GM23338 (cell line): Measurements from ENCODE around the gene SMIM5. TPM values are rescaled to one million over a fixed set of nuclear protein-coding genes. Genes with fewer than 3 reads are reported as not detected.

ENCODE experiments used
- ATAC-seq: fragments of 200-7000 bp; cut with Tn5 transposase; 3 replicates; pipeline ENCODE4 v1.9.1; 2020
- DNase-seq: peaks from one replicate; pipeline ENCODE4 v3.0.0-alpha.2; 2015; ENCODE audit warnings: low spot score
- H2AFZ ChIP-seq: fragments of 200-600 bp; sonication (generic); 2 replicates; pipeline ENCODE4 v1.8.0; 2016; ENCODE audit warnings: antibody characterized with exemption, mild to moderate bottlenecking, moderate library complexity
- H3F3A ChIP-seq: fragments of 200-600 bp; sonication (generic); replicated peaks from 2 replicates; pipeline ENCODE4 v1.8.0; 2017; ENCODE audit warnings: antibody characterized with exemption, mixed run types, low read depth
- H3K27ac ChIP-seq: fragments of 200-600 bp; sonication (generic); 2 replicates; pipeline ENCODE4 v1.6.1; 2016; ENCODE audit warnings: low read depth
- H3K27me3 ChIP-seq: fragments of 200-600 bp; sonication (generic); 2 replicates; pipeline ENCODE4 v1.8.0; 2016; ENCODE audit warnings: mild to moderate bottlenecking, mixed run types, moderate library complexity; ENCODE audit not compliant: insufficient read depth
- H3K36me3 ChIP-seq: fragments of 200-600 bp; sonication (generic); 2 replicates; pipeline ENCODE4 v1.8.0; 2016; ENCODE audit warnings: mild to moderate bottlenecking; ENCODE audit not compliant: insufficient read depth
- H3K4me1 ChIP-seq: fragments of 200-600 bp; sonication (generic); 2 replicates; pipeline ENCODE4 v1.8.0; 2016; ENCODE audit warnings: mild to moderate bottlenecking, moderate library complexity; ENCODE audit not compliant: insufficient read depth
- H3K4me2 ChIP-seq: fragments of 200-600 bp; sonication (generic); 2 replicates; pipeline ENCODE4 v1.7.1; 2017; ENCODE audit warnings: mixed run types
- H3K4me3 ChIP-seq: fragments of 200-600 bp; sonication (generic); 2 replicates; pipeline ENCODE4 v1.6.1; 2016; ENCODE audit warnings: mixed run types
- H3K79me2 ChIP-seq: fragments of 200-600 bp; sonication (generic); replicated peaks from 2 replicates; pipeline ENCODE4 v1.8.0; 2017; ENCODE audit warnings: mild to moderate bottlenecking; ENCODE audit not compliant: insufficient read depth
- H3K9me2 ChIP-seq: fragments of 200-600 bp; sonication (generic); 2 replicates; pipeline ENCODE4 v1.8.0; 2017; ENCODE audit not compliant: insufficient read depth
- H4K20me1 ChIP-seq: fragments of 200-600 bp; sonication (generic); replicated peaks from 2 replicates; pipeline ENCODE4 v1.8.0; 2017; ENCODE audit warnings: mild to moderate bottlenecking; ENCODE audit not compliant: insufficient read depth
- H3K27ac Mint-ChIP-seq: 2 replicates; pipeline ENCODE4 v1.8.0; 2020; ENCODE audit warnings: inconsistent platforms, mild to moderate bottlenecking, moderate library complexity, mixed read lengths
- H3K27me3 Mint-ChIP-seq: 3 replicates; pipeline ENCODE4 v1.8.0; 2022; ENCODE audit warnings: low read depth, mild to moderate bottlenecking, moderate library complexity, mixed read lengths, inconsistent platforms; ENCODE audit not compliant: insufficient read depth, poor library complexity
- H3K36me3 Mint-ChIP-seq: 3 replicates; pipeline ENCODE4 v1.8.0; 2021; ENCODE audit warnings: low read depth, mild to moderate bottlenecking, inconsistent platforms, moderate library complexity, mixed read lengths
- H3K4me1 Mint-ChIP-seq: 3 replicates; pipeline ENCODE4 v1.8.0; 2020; ENCODE audit warnings: mild to moderate bottlenecking, inconsistent platforms, mixed read lengths
- H3K4me3 Mint-ChIP-seq: 3 replicates; pipeline ENCODE4 v1.8.0; 2021; ENCODE audit warnings: moderate library complexity, mild to moderate bottlenecking, inconsistent platforms, mixed read lengths
- H3K9me3 Mint-ChIP-seq: 3 replicates; pipeline ENCODE4 v1.8.0; 2020; ENCODE audit warnings: moderate library complexity, mild to moderate bottlenecking, inconsistent platforms, mixed read lengths
- CREB1 ChIP-seq: fragments of 250-450 bp; sonication (Bioruptor Pico); IDR thresholded peaks from 2 replicates; pipeline ENCODE4 v1.5.0; 2020; ENCODE audit warnings: low read depth, mild to moderate bottlenecking, moderate library complexity
- EZH2phosphoT487 ChIP-seq: fragments of 200-600 bp; sonication (generic); IDR thresholded peaks from one replicate; pipeline ENCODE4 v1.8.1; 2018; ENCODE audit warnings: antibody characterized with exemption; ENCODE audit not compliant: unreplicated experiment
- JUNB ChIP-seq: IDR thresholded peaks from one replicate; pipeline ENCODE4 v1.6.1; 2016; ENCODE audit warnings: antibody characterized with exemption; ENCODE audit not compliant: unreplicated experiment
- NANOG ChIP-seq: IDR thresholded peaks from 2 replicates; pipeline ENCODE4 v1.6.1; 2016; ENCODE audit warnings: antibody characterized with exemption, borderline replicate concordance
- POLR2AphosphoS5 ChIP-seq: IDR thresholded peaks from 2 replicates; pipeline ENCODE4 v1.6.1; 2016; ENCODE audit warnings: antibody characterized with exemption, low read depth
- STAT1 ChIP-seq: IDR thresholded peaks from one replicate; pipeline ENCODE4 v1.6.1; 2016; ENCODE audit warnings: antibody characterized with exemption; ENCODE audit not compliant: unreplicated experiment
- ZNF114 ChIP-seq: fragments of 250-450 bp; sonication (Bioruptor Pico); IDR thresholded peaks from 2 replicates; pipeline ENCODE4 v1.5.0; 2020; ENCODE audit warnings: mild to moderate bottlenecking, moderate library complexity
- ZNF331 ChIP-seq: fragments of 250-450 bp; sonication (Bioruptor Pico); IDR thresholded peaks from 2 replicates; pipeline ENCODE4 v1.5.0; 2020; ENCODE audit warnings: low read depth, mild to moderate bottlenecking, moderate library complexity
- polyA plus RNA-seq: library from polyadenylated mRNA; unstranded; fragments of >200 nt; fragmentation: Nextera tagmentation; extraction: Ambion mirVana; gene quantifications from 2 replicates; pipeline ENCODE4 v1.2.1, GENCODE V29; 2016
- total RNA-seq: library from RNA; depleted of rRNA; stranded (reverse); fragments of >200 nt; shearing (Covaris generic); gene quantifications from 2 replicates; pipeline ENCODE4 v1.2.3, GENCODE V29; 2014
- TF ChIP-seq, protein P1 (sequence below), 2 experiments: fragments of 200-600 bp in 1 of 2; sonication (generic) in 1 of 2; conservative IDR thresholded peaks; 2 replicates each; pipeline versions ENCODE4 v1.5.1 to v1.6.1; 2016 to 2017; ENCODE audit warnings: antibody characterized with exemption in 2 of 2, low read depth in 2 of 2, mild to moderate bottlenecking in 2 of 2, moderate library complexity in 1 of 2
- TF ChIP-seq, protein P2 (sequence below): IDR thresholded peaks from 2 replicates; pipeline ENCODE4 v1.6.1; 2016; ENCODE audit warnings: antibody characterized with exemption
- TF ChIP-seq, protein P3 (sequence below): IDR thresholded peaks from one replicate; pipeline ENCODE4 v1.6.1; 2018; ENCODE audit warnings: antibody characterized with exemption; ENCODE audit not compliant: unreplicated experiment

SMIM5 gene
- total and polyA plus RNA-seq, 2 experiments from 2014 or later, result 0.16 TPM; not detected in 1

DNA sequence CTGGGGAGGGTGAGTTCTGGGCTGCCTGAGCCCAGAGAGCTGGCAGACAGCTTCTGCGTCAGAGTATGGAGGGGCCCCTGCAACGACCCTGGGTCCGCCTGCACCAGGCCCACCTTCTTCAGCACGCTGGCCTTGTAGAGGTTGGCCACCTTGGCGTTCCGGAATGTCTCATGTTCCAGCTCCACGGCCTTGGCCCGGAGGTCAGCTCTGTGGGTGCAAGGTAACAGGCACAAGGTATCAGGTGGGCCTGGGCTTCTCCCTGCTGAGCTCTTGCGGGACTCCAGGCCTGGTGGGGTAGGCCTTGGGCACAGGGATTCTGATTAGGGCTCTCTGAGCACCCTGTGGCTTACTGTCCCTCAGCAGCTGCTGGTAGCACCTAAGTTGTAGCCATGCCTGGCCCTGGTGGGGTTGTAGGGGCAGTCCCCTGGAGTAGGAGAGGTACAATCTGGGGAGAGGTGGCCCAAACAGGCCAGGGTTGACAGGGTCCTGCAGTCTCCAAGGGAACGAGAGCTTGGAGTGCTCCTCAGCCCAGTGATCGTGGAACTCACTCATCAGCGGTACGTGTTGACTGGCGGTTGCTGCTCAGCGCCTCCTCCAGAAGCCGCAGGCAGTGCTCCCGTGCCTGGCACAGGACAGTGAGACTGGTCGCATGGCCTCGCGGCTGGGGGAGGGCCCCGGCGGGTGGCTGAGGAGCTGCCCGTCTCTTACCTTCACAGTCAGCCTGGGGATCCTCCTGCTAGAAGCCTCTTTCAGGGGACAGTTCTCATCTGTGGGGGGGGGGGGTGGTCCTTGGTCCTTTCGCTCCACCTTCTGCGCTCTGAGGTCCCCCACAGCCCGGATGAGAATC lies 2.9 kb upstream of the SMIM5 start:
- Histone ChIP-seq H3K27me3 (no peaks in the 10 kb centered on the region), H3K4me3 (no peak overlapping the region), H2AFZ (no peak overlapping the region), H3K27ac (no peak overlapping the region), H3K79me2 (no peaks in the 10 kb centered on the region), H3K9me2 (no peaks in the 10 kb centered on the region), H3K4me1 (peaks cover 9% of the 10 kb centered on the region), H3F3A (no peaks in the 10 kb centered on the region), H4K20me1 (no peaks in the 10 kb centered on the region; the same call in 1 of the 2 replicates), H3K36me3 (no peaks in the 10 kb centered on the region; the same call in 1 of the 2 replicates), H3K4me2 (no peak overlapping the region)
- H3K4me1 Mint-ChIP-seq, result peaks cover 18% of the 10 kb centered on the region
- H3K4me3 Mint-ChIP-seq, result no peak overlapping the region
- H3K36me3 Mint-ChIP-seq, result peaks cover 5% of the 10 kb centered on the region; the same call in 1 of the 3 replicates
- no peak overlapping the region for H3K27ac Mint-ChIP-seq
- ATAC-seq (no peak), DNase-seq (no peak)
- H3K9me3 Mint-ChIP-seq, result no peaks in the 10 kb centered on the region
- H3K27me3 Mint-ChIP-seq, result peaks cover 16% of the 10 kb centered on the region
- TF ChIP-seq, protein P1, sequence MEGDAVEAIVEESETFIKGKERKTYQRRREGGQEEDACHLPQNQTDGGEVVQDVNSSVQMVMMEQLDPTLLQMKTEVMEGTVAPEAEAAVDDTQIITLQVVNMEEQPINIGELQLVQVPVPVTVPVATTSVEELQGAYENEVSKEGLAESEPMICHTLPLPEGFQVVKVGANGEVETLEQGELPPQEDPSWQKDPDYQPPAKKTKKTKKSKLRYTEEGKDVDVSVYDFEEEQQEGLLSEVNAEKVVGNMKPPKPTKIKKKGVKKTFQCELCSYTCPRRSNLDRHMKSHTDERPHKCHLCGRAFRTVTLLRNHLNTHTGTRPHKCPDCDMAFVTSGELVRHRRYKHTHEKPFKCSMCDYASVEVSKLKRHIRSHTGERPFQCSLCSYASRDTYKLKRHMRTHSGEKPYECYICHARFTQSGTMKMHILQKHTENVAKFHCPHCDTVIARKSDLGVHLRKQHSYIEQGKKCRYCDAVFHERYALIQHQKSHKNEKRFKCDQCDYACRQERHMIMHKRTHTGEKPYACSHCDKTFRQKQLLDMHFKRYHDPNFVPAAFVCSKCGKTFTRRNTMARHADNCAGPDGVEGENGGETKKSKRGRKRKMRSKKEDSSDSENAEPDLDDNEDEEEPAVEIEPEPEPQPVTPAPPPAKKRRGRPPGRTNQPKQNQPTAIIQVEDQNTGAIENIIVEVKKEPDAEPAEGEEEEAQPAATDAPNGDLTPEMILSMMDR (conservative IDR thresholded peaks at IDR 0.05; ENCODE audit: low read depth in 2 of 2), result no peak

DNA sequence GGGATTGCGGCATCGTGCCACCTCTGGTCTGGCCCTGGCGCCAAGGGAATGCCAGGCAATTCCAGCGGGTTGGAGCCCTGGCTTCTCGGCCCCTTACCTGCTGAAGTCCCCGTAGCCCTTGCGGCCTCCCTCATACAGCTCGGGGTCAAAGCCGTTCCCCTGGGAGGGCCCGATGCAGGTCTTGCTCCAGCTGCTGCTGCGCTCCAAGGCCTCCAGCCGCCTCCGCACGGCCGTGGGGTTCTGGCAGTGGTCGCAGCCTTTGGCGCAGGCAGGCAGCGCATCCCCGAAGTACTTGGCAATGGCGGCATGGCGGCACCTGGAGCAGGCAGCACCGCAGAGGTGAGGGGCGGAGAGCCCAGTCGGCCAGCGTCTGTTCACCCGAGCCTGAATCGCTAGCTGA lies 1.9 kb upstream of the SMIM5 start:
- Histone ChIP-seq H3F3A (no peaks in the 10 kb centered on the region), H3K27me3 (no peaks in the 10 kb centered on the region), H3K4me3 (no peak overlapping the region), H3K4me2 (no peak overlapping the region), H3K9me2 (no peaks in the 10 kb centered on the region), H3K27ac (no peak overlapping the region), H4K20me1 (no peaks in the 10 kb centered on the region; the same call in 1 of the 2 replicates), H3K79me2 (no peaks in the 10 kb centered on the region), H3K4me1 (peaks cover 9% of the 10 kb centered on the region), H2AFZ (no peak overlapping the region), H3K36me3 (no peaks in the 10 kb centered on the region; the same call in 1 of the 2 replicates)
- no peak for DNase-seq
- H3K4me3 Mint-ChIP-seq, result no peak overlapping the region
- no peak overlapping the region for H3K27ac Mint-ChIP-seq
- peaks cover 16% of the 10 kb centered on the region for H3K27me3 Mint-ChIP-seq
- no peaks in the 10 kb centered on the region for H3K9me3 Mint-ChIP-seq
- no peak for ATAC-seq
- peaks cover 18% of the 10 kb centered on the region for H3K4me1 Mint-ChIP-seq
- H3K36me3 Mint-ChIP-seq, result peaks cover 5% of the 10 kb centered on the region; the same call in 1 of the 3 replicates
- no peak for TF ChIP-seq EZH2phosphoT487
- TF ChIP-seq POLR2AphosphoS5, result no peak
- TF ChIP-seq NANOG, result no peak
- TF ChIP-seq CREB1, result no peak
- no peak for TF ChIP-seq ZNF331 (CRISPR knock-in tag)
- no peak for TF ChIP-seq STAT1
- TF ChIP-seq, protein P2, sequence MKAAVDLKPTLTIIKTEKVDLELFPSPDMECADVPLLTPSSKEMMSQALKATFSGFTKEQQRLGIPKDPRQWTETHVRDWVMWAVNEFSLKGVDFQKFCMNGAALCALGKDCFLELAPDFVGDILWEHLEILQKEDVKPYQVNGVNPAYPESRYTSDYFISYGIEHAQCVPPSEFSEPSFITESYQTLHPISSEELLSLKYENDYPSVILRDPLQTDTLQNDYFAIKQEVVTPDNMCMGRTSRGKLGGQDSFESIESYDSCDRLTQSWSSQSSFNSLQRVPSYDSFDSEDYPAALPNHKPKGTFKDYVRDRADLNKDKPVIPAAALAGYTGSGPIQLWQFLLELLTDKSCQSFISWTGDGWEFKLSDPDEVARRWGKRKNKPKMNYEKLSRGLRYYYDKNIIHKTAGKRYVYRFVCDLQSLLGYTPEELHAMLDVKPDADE, result no peak
- TF ChIP-seq, protein P3, sequence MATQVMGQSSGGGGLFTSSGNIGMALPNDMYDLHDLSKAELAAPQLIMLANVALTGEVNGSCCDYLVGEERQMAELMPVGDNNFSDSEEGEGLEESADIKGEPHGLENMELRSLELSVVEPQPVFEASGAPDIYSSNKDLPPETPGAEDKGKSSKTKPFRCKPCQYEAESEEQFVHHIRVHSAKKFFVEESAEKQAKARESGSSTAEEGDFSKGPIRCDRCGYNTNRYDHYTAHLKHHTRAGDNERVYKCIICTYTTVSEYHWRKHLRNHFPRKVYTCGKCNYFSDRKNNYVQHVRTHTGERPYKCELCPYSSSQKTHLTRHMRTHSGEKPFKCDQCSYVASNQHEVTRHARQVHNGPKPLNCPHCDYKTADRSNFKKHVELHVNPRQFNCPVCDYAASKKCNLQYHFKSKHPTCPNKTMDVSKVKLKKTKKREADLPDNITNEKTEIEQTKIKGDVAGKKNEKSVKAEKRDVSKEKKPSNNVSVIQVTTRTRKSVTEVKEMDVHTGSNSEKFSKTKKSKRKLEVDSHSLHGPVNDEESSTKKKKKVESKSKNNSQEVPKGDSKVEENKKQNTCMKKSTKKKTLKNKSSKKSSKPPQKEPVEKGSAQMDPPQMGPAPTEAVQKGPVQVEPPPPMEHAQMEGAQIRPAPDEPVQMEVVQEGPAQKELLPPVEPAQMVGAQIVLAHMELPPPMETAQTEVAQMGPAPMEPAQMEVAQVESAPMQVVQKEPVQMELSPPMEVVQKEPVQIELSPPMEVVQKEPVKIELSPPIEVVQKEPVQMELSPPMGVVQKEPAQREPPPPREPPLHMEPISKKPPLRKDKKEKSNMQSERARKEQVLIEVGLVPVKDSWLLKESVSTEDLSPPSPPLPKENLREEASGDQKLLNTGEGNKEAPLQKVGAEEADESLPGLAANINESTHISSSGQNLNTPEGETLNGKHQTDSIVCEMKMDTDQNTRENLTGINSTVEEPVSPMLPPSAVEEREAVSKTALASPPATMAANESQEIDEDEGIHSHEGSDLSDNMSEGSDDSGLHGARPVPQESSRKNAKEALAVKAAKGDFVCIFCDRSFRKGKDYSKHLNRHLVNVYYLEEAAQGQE, result no peak
- TF ChIP-seq ZNF114 (CRISPR knock-in tag), result no peak
- TF ChIP-seq, protein P1 (conservative IDR thresholded peaks at IDR 0.05; ENCODE audit: low read depth in 2 of 2), result no peak
- TF ChIP-seq JUNB, result no peak
